ENCODE data around the gene DZIP3. TPM values are rescaled to one million over a fixed set of nuclear protein-coding genes. Genes with fewer than 3 reads are reported as not detected.
"Not testable (repeated sequence)": the region's sequence is repeated elsewhere in the genome, so short reads cannot be mapped to it uniquely, and the experiment has no call there.

Gene DZIP3
- total RNA-seq, 1 donor from 2014 or later = 8.4 TPM

DNA sequence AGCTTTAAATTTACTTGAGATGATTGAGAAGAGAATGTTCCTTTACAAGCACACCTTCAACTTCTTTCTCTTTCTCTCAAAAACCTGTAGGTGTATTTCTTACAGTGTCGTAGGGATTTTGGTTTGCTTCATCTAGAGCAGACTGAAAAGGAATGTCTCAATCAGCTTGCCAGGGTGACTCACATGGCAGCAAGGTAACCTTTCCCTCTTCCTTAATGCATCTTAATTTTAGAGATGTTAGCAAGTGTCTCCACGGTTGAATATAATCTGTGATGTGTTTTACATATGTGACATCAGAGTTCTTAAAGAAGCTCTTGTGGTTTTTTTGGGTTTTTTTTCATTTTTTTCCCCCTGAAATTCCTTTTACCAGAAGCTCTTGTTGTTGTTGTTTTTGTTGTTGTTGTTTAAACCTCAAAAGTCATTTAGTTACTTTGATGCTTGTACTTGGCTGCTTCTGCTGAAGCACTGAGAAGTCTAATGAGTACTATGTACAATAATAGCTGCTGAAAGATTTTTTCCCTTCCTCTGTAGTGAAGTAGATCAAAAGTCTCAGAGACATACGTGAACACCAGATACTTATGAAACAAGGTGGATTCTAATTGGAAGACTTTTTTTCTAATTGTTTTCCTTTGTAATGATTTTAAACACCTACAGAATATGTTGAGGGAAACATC is 84.6 kb downstream of the DZIP3 start:
- no peak for DNase-seq (ENCODE audit: low spot score)

DNA sequence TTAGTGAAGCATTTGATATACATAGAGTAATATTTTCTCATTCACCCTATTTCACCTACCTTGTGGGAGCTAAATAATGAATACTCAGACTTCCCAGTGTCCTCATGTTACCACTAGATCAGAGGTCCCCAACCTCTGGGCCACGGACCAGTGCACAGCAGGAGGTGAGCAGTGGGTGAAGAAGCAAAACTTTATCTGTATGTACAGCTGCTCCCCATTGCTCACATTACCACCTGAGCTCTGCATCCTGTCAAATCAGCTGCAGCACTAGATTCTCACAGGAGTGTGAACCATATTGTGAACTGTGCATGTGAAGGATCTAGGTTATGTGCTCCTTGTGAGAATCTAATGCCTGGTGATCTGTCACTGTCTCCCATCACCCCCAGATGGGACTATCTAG is 88.3 kb downstream of the DZIP3 start:
- DNase-seq (ENCODE audit: low spot score) = no peak

DNA sequence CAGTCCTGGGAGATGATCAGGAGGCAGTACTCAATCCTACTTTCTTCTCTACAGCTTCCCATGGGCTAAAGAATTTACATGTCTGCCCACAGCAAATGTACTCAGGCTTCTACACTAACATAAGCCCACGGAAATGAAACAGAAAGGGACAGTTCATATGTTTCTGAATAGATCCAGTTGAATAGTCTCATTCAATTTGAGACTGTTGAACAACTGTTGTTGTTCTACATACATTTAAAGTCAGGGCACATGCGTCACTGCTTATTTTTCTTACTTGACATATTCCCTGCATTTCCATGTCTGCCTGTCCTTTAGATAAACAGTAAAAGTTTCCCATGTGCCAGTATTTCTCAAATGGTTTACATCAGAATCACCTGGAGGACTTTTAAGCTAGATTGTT is 102.8 kb downstream of the DZIP3 start:
- not testable (repeated sequence) for DNase-seq (ENCODE audit: low spot score)

DNA sequence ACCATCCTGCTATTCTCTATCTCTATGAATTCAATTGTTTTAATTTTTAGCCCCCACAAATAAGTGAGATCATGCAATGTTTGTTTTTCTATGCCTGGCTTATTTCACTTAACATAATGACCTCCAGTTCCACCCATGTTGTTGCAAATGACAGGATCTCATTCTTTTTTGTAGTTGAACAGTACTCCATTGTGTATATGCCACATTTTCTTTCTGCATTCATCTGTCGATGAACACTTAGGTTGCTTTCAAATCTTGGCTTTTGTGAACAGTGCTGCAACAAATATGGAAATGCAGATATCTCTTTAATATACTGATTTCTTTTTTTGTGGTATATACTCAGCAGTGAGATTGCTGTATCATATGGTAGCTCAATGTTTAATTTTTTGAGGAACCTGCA is 108.9 kb downstream of the DZIP3 start:
- no peak for DNase-seq (ENCODE audit: low spot score)

DNA sequence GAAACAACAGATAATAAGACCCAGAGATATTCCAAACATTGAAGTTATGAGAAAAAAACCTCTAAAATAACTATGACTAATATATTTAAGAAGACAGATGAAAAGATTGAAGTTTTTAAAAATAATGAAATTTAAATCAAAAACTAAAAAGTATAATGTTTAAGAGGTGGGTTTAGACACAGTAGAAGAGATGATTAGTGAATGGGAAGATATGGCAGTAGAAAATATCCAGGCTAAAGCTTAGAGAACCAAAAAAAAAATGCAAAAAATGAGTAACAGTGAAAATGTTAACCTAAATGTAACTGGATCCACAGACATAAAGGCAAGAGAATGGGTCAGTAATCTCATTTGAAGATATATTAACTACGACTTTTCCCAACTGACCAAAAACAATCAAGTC is 115.5 kb downstream of the DZIP3 start:
- DNase-seq (ENCODE audit: low spot score) = no peak

DNA sequence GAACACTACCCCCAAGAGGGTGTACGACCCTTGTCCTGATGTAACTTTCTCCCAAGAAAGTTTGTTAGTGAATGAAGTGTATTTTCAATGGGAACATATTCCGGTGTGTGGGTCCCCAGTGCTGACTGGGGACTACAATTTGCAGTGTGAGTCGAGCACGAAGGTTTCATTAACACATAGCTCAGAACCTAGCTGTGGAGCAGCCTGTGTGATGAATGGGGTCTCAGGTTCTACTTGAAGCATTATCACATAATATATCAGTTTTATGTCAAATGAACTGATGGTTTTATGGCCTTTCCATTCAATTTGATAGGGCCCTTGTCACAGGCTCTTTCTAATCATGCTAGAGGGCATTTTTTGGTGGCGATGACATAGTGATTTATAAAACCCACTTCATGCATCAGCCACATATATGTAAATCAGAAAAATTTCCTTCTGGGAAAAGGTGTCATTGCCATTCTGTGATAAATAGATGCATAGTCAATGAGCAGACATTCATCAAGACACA is 123.5 kb downstream of the DZIP3 start:
- DNase-seq (ENCODE audit: low spot score) = no peak

DNA sequence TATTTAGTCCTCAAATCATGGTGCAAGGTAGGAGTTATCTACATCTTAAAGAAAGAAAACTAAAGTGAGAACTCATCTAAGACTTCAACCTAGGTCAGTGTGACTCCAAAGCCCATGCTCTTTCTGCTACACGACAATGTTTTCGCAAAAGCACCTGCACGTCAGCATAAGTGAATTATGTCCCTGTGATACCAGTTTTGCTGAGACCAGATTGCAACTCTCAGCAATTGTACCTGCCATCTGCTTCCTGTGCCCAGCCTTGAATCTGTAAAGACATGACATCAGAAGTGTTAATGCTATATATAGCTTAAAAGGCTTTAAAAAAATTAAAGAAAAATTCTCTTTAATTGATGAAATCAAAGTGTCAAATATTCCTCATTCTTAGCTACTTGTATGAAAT is 124.3 kb downstream of the DZIP3 start:
- no peak for DNase-seq (ENCODE audit: low spot score)

DNA sequence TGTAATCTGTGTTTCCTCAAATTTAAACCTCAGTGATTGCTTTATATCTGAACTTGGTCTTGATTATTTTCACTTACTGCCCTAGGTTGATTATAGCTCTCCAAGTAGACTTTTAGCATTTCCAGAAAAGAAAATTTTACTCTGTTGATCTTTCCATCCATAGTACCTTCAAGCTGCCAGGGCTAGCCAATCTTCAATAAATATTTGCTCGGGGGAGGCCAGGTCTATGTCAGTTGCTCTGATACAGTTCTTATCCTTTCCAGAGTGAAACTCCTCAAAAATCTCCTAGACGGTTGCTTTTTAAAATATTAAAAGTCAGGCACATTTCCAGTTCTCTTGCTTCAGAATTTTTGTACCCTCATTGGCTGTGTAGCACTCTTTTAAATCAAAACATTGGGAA is 128.9 kb downstream of the DZIP3 start:
- no peak for DNase-seq (ENCODE audit: low spot score)

DNA sequence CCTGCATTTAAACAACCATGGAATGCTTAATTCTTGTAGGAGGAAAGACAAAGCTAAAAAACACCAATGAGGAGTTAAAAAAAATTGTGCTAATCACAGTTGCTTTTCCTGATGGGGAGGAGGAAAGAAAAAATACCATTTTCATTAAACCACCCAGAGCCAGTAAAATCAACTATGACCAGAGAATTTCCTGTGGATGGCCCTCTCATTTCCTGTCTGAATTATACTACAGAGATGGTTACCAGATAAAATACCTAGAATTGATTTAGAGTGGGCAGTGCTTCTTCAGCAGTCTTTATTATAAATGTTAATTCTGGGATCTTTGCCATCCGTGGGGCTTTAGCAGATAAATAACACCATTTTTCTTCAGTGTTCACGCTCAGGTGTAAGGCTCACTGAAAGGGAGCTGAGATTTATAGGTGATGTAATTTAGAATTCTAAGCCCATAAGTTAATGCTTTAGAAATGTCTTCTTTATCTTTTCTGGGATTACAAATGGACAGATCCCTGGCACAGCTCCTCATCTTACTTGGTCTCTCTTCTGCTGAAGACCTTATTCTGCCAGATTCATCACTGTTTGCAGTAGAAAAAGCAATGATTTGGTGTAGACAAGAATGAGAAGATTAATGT is 129.8 kb downstream of the DZIP3 start:
- DNase-seq (ENCODE audit: low spot score) = no peak

DNA sequence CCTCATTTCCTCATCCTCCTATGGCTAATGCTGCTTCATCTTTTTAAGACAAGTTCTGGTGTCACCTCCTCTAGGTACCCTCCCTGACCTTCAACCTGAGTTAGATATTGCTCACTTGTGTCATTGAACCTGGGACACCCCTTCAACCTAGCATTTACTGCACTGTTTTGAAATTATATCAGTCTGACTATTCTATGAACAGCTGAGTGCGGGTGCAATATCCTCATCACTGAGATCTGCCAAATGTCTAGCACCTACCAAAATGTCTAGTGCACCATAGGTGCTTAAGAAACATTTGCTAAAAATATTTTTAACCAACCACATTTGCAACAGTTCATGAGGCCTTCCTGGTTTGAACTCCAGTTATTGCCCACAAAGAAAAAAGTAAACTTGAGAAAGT is 133.2 kb downstream of the DZIP3 start:
- no peak for DNase-seq (ENCODE audit: low spot score)

DNA sequence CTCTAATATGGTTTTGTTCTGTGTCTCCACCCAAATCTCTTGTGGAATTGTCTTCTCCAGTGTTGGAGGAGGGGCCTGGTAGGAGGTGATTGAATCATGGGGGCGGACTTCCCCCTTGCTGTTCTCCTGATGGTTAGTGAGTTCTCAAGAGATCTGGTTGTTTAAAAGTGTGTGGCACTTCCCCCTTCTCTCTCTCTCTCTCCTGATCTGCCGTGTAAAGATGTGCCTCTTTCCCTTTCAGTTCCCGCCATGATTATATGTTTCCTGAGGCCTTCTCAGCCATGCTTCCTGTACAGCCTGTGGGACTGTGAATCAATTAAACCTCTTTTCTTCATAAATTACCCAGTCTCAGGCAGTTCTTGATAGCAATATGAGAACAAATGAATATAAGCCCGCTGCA is 134.6 kb downstream of the DZIP3 start:
- no peak for DNase-seq (ENCODE audit: low spot score)

DNA sequence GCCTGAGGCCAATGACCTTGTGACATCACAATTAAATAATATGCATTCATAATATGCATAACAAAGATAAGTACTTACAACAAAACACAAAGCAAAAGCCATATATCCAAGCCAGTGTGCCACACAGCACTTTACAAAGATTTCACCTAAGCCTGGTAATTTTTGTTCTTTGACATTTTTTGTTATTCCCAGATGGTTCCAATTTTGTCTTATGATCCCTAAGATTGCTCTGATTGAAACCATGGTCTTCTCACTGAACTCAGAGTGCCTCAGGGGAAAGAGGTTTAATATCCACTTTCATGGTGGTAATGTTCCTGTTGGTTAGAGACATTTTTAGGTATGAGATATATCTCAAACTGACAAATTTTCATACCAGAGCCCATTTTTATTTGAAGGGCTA is 138.6 kb downstream of the DZIP3 start:
- DNase-seq (ENCODE audit: low spot score) = no peak

DNA sequence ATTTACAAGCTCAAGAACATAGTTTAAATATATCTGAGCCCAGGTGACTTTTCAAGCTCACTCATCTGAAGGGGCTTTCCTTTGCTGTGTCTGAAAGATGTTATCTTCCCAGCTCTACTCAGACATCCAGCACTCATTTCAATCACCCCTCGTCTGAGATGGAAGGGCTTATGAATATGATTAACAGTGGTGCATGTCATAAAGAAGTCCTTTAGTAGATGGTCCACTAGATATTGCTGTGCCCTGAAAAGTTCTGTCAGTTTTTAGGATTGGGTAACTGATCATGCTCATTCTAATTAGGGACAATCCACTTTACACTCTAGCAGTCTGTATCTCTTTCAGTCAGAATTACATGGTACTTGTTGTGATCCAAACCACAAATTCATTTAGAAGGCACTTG is 139.4 kb downstream of the DZIP3 start:
- DNase-seq (ENCODE audit: low spot score) = no peak

DNA sequence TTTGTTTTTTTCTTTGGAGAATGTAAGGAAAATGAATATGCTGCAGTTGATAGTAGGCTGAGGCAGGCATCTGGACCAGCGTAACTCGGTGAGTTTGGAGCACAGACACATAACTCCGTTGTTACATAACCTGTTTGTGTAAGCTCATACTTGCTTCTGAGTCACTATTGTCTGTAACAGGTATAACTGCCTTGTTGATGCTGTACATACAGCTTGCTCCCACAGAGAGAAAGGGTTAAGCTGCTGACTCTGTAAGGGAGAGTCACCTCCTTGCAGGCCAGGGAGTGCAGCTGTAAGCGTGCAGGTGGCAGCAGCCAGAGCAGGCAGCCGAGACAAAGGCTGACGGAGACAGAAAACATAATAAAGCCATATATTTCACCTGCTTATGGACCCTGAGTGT is 147.3 kb downstream of the DZIP3 start:
- DNase-seq (ENCODE audit: low spot score) = no peak

DNA sequence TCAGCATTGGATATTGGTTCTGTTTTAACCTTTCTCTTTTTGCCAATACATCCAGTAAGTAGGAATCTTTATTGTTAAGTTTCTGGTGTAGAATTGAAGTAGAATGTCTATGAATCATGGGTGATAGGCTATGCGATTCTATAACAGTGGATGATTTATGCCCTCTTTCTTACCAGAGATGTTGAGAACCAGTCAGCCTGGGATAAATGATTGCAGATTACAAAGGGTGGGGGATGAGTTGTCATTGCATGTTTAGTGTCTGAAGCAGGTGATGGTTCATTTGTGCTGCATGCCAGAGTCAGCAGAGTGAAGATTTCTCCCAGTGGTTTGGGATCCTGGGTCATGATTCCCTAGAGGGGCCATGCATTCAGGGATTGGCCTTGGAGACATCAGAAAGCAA is 153.4 kb downstream of the DZIP3 start:
- DNase-seq (ENCODE audit: low spot score) = no peak

Other genes starting within 250 kb of the DZIP3 start
- gene MYH15, start 79.1 kb upstream of the DZIP3 start, total RNA-seq (ENCODE audit: insufficient read depth, low replicate concordance) = 0.48 TPM
- 11.6 TPM for gene CIP2A, start 284 bp upstream of the DZIP3 start, total RNA-seq (ENCODE audit: insufficient read depth, low replicate concordance)
- not detected for gene RETNLB, start 167.7 kb downstream of the DZIP3 start, total RNA-seq (ENCODE audit: insufficient read depth, low replicate concordance)
- gene TRAT1, start 233.1 kb downstream of the DZIP3 start, total RNA-seq (ENCODE audit: insufficient read depth, low replicate concordance) = 1.9 TPM